Gastrocnemius medialis (tissue), 4 donors: ENCODE results near the gene PHLDA2. TPM values are rescaled to one million over a fixed set of nuclear protein-coding genes. Genes with fewer than 3 reads are reported as not detected.
"Not testable (repeated sequence)": the region's sequence is repeated elsewhere in the genome, so short reads cannot be mapped to it uniquely, and the experiment has no call there.

Source experiments
- ATAC-seq, 2 donors: fragments of 150-250 bp; one replicate each; pipeline ENCODE4 v1.9.1; 2016
- DNase-seq, 2 donors: peaks; one replicate each; pipeline ENCODE4 v3.0.0-alpha.2; 2019
- H3K27ac ChIP-seq, 4 donors: fragments of 200-600 bp; sonication (generic); 1 replicate in 1 of 4; 2 replicates in 3 of 4; pipeline ENCODE4 v1.5.1; 2016 to 2018; ENCODE audit warnings: mild to moderate bottlenecking in 2 of 4, moderate library complexity in 1 of 4
- H3K27me3 ChIP-seq, 3 donors: fragments of 200-600 bp; sonication (generic) in 2 of 3; 1 replicate in 1 of 3; 2 replicates in 2 of 3; pipeline versions ENCODE4 v1.5.1 to v1.6.0; 2016 to 2019; ENCODE audit warnings: mild to moderate bottlenecking in 1 of 3, moderate library complexity in 1 of 3
- H3K36me3 ChIP-seq, 2 donors: fragments of 200-600 bp; sonication (generic) in 1 of 2; one replicate each; pipeline ENCODE4 v1.5.1; 2017 to 2018
- H3K4me1 ChIP-seq, 2 donors: fragments of 200-600 bp; sonication (generic) in 1 of 2; one replicate each; pipeline ENCODE4 v1.5.1; 2016 to 2017; ENCODE audit warnings: mild to moderate bottlenecking in 2 of 2
- H3K4me3 ChIP-seq, 4 donors: fragments of 200-600 bp; sonication (generic) in 3 of 4; 1 replicate in 1 of 4; 2 replicates in 3 of 4; pipeline ENCODE4 v1.5.1; 2016 to 2019; ENCODE audit warnings: mild to moderate bottlenecking in 2 of 4
- H3K9me3 ChIP-seq, 3 donors: fragments of 200-600 bp; sonication (generic) in 2 of 3; 1 replicate in 1 of 3; 2 replicates in 2 of 3; pipeline ENCODE4 v1.5.1; 2016 to 2019
- POLR2A ChIP-seq, 2 donors: fragments of 450-650 bp; IDR thresholded peaks; one replicate each; pipeline ENCODE4 v1.6.1; 2017; ENCODE audit warnings: antibody characterized with exemption in 2 of 2, mild to moderate bottlenecking in 2 of 2, moderate library complexity in 2 of 2
- in situ Hi-C, 4 donors: fragments of 200-750 bp; cut with MboI; loops; one replicate each; pipeline versions ENCODE4 v1.15.0 to v1.8.0; 2017; ENCODE audit warnings: low sequenced_read_pairs in 4 of 4
- intact Hi-C: fragments of 100-400 bp; cut with DNase I; formaldehyde crosslinking; loops from one replicate; pipeline ENCODE4 v1.15.1; 2023; ENCODE audit warnings: low total_unique reads
- total RNA-seq, 4 donors: library from RNA; depleted of rRNA; stranded (reverse); fragments of >200 nt; gene quantifications; one replicate each; pipeline versions ENCODE4 v1.1.0 to v1.2.3, GENCODE V29; 2016
- TF ChIP-seq, protein P1 (sequence below), 5 experiments: fragments of 450-650 bp in 3 of 5; fragments of 200-600 bp in 2 of 5; sonication (generic) in 2 of 5; IDR thresholded peaks in 4 of 5; conservative IDR thresholded peaks in 1 of 5; 1 replicate in 4 of 5; 2 replicates in 1 of 5; pipeline ENCODE4 v1.5.1; 2016 to 2019; ENCODE audit warnings: antibody characterized with exemption in 5 of 5, mild to moderate bottlenecking in 3 of 5, moderate library complexity in 3 of 5

PHLDA2 gene
- total RNA-seq, 4 donors from 2014 or later, result 1.4 TPM; not detected in 3

DNA sequence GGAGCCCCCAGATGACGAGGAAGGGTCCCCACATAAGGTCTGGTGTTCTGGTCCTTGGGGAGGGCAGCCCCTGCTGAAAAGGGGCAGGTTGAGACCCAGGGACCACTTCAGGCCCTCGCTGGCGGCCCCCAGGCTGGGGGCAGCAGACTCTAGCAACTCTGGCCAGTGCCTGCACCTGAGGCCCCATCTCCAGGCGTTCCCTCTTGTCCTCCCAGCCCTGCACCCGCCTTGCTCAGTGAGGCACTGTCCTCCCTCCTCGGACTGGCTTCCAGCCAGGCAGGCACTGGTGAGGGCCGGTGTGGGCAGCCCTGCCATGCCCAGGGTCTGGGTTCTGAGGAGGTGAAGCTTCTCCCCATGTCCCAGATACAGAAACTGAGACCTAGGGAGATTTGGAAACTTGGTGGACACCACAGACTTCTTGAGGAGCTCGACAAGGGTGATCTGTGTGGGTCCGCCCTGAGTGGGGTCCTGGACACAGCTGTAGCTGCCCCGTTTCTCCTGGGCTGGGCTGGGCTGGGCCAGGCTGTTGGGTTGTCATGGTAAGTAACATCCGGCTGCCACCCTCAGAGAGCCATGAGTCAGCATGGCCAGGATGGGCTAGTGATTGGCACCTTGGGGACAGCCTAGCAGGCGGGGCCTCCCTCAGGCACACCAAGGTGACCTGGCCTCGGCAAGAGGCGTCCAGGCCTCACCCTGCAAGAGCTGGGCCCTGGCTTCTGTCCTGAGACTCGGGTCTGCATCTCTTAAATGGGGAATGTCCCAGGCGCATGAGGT, 11.1 kb upstream of the PHLDA2 start:
- ATAC-seq, result peak; percentile 11 to 40
- Histone ChIP-seq H3K27ac (no peak overlapping the region), H3K4me1 (peaks cover 5 to 17% of the 10 kb centered on the region in 2 donors), H3K27me3 (no peaks in the 10 kb centered on the region), H3K9me3 (peaks cover 0 to 4% (median 0%) of the 10 kb centered on the region in 3 donors), H3K36me3 (peaks cover 0 to 12% of the 10 kb centered on the region in 2 donors), H3K4me3 (no peak overlapping the region)
- in situ Hi-C loops (no loop called here), intact Hi-C loops (no loop called here)
- DNase-seq, result peak in 1 of 2 donors; percentile 53
- TF ChIP-seq, protein P1, sequence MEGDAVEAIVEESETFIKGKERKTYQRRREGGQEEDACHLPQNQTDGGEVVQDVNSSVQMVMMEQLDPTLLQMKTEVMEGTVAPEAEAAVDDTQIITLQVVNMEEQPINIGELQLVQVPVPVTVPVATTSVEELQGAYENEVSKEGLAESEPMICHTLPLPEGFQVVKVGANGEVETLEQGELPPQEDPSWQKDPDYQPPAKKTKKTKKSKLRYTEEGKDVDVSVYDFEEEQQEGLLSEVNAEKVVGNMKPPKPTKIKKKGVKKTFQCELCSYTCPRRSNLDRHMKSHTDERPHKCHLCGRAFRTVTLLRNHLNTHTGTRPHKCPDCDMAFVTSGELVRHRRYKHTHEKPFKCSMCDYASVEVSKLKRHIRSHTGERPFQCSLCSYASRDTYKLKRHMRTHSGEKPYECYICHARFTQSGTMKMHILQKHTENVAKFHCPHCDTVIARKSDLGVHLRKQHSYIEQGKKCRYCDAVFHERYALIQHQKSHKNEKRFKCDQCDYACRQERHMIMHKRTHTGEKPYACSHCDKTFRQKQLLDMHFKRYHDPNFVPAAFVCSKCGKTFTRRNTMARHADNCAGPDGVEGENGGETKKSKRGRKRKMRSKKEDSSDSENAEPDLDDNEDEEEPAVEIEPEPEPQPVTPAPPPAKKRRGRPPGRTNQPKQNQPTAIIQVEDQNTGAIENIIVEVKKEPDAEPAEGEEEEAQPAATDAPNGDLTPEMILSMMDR (IDR thresholded peaks at IDR 0.05 in 4 of 5, conservative IDR thresholded peaks at IDR 0.05 in 1 of 5), result no peak
- TF ChIP-seq POLR2A (IDR thresholded peaks at IDR 0.05), result no peak

DNA sequence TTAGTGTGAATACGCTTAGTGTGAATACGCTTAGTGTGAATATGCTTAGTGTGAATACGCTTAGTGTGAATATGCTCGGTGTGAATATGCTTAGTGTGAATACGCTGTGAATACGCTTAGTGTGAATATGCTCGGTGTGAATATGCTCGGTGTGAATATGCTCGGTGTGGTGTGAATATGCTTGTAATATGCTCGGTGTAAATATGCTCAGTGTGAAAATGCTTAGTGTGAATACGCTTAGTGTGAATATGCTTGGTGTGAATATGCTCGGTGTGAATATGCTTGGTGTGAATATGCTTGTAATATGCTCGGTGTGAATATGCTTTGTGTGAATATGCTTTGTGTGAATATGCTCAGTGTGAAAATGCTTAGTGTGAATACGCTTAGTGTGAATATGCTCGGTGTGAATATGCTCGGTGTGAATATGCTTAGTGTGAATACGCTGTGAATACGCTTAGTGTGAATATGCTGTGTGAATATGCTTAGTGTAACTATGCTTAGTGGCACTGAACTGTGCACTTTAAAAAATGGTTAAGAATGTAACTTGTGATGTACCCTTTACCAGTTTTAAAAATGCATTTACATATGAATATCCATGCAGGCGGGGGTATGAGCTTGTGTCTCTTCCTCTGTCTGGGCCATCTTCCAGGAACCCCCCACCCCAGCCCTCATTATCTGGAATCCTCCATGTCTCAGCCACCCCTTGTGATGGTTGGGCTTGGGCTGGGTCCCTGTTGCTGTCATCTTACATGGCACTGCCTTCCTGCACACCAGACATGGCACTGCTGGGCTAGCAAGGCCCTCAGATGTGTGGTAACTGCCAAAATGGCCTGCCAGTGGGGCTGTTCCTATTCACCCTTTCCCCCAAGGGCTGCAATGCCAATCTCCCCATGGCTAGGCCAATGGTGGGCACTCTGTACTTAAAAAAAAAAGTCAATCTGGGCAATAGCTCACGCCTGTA, 9.5 kb upstream of the PHLDA2 start:
- in situ Hi-C loops, H3K36me3 ChIP-seq, H3K9me3 ChIP-seq, H3K4me3 ChIP-seq, DNase-seq, intact Hi-C loops, H3K27me3 ChIP-seq, ATAC-seq, H3K27ac ChIP-seq: not testable (repeated sequence)
- H3K4me1 ChIP-seq, result peaks cover 5 to 13% of the 10 kb centered on the region in 2 donors

DNA sequence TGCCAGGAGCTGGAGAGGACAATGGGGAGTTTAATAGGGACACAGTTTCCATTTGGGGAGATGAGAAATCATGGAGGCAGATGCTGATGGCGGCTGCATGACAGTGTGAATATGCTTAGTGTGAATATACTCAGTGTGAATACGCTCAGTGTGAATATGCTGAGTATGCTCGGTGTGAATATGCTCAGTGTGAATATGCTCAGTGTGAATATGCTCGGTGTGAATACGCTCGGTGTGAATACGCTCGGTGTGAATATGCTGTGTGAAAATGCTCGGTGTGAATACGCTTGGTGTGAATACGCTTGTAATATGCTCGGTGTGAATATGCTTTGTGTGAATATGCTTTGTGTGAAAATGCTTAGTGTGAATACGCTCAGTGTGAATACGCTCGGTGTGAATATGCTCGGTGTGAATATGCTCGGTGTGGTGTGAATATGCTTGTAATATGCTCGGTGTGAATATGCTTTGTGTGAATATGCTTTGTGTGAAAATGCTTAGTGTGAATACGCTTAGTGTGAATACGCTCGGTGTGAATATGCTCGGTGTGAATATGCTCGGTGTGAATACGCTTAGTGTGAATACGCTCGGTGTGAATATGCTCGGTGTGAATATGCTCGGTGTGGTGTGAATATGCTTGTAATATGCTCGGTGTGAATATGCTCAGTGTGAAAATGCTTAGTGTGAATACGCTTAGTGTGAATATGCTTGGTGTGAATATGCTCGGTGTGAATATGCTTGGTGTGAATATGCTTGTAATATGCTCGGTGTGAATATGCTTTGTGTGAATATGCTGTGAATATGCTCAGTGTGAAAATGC, 8.6 kb upstream of the PHLDA2 start:
- in situ Hi-C loops, result not testable (repeated sequence)
- H3K4me1 ChIP-seq, result peaks cover 5 to 13% of the 10 kb centered on the region in 2 donors

DNA sequence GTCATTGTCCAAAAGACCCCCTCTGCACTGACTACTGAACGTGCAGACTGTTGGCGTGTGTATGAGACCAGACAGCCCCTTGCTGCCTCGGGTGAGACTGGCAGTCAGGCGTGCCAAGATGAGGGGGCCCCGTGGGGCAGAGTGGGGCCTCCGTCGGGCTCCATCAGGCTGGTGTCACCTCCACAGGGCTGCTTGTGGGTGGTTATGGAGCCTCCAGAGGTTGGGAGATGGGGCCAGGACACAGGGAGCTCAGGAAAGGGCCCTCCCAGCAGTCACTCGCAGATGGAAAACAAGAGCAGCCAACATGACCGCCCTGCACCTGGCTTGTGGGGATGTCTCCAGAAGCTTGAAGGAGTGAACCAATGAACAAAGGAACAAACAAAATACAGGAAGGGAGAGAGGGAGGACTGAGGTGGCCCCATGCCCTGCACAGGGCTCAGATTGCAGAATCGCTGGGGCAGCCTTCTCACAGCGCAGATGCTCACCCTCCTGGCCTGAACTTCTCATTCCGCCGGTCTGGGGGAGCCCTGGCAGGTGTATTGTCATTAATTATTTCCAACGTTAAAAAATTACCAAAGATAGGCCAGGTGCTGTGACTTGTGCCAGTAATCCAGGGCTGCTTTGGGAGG, 5.5 kb upstream of the PHLDA2 start:
- DNase-seq, result peak in 1 of 2 donors; percentile 5

More for the DNA sequence above, 8.6 kb upstream of the PHLDA2 start:
- H3K36me3 ChIP-seq, H3K4me3 ChIP-seq, H3K9me3 ChIP-seq, ATAC-seq, DNase-seq, H3K27ac ChIP-seq, intact Hi-C loops, H3K27me3 ChIP-seq: not testable (repeated sequence)

More for the DNA sequence above, 5.5 kb upstream of the PHLDA2 start:
- no peak overlapping the region for H3K27ac ChIP-seq
- peaks cover 0 to 4% (median 0%) of the 10 kb centered on the region in 3 donors for H3K9me3 ChIP-seq
- no peak for TF ChIP-seq POLR2A (IDR thresholded peaks at IDR 0.05)
- TF ChIP-seq, protein P1 (IDR thresholded peaks at IDR 0.05 in 4 of 5, conservative IDR thresholded peaks at IDR 0.05 in 1 of 5), result no peak
- no peaks in the 10 kb centered on the region for H3K36me3 ChIP-seq
- ATAC-seq, result no peak
- no peak overlapping the region for H3K4me3 ChIP-seq
- H3K4me1 ChIP-seq, result peaks cover 2 to 4% of the 10 kb centered on the region in 2 donors
- H3K27me3 ChIP-seq, result peaks cover 13 to 21% (median 15%) of the 10 kb centered on the region in 3 donors
- intact Hi-C loops, result no loop called here
- in situ Hi-C loops, result no loop called here
